Stomach (tissue), 9 donors: ENCODE measurements around the gene CDC7. TPM values are rescaled to one million over a fixed set of nuclear protein-coding genes. Genes with fewer than 3 reads are reported as not detected.
A peak's percentile ranks its signal among the peaks of the same experiment; 100 is the strongest.

ENCODE experiments used
- DNase-seq, 2 donors: peaks; one replicate each; pipeline versions ENCODE4 v3.0.0 to v3.0.0-alpha.2; 2013 to 2019
- H3K27ac ChIP-seq, 5 donors: fragments of 200-600 bp in 4 of 5; sonication (generic) in 4 of 5; one replicate each; pipeline ENCODE4 v1.5.1; 2013 to 2019; ENCODE audit warnings: mild to moderate bottlenecking in 1 of 5, moderate library complexity in 1 of 5
- H3K27me3 ChIP-seq, 3 donors: fragments of 200-600 bp; sonication (generic); one replicate each; pipeline ENCODE4 v1.5.1; 2017 to 2019; ENCODE audit warnings: mixed run types in 1 of 3
- H3K36me3 ChIP-seq, 4 donors: fragments of 200-600 bp; sonication (generic); 1 replicate in 3 of 4; 2 replicates in 1 of 4; pipeline ENCODE4 v1.5.1; 2016 to 2019
- H3K4me1 ChIP-seq, 4 donors: fragments of 200-600 bp; sonication (generic); one replicate each; pipeline ENCODE4 v1.5.1; 2016 to 2019
- H3K4me3 ChIP-seq, 4 donors: fragments of 200-600 bp; sonication (generic) in 3 of 4; one replicate each; pipeline ENCODE4 v1.5.1; 2016 to 2019; ENCODE audit warnings: mild to moderate bottlenecking in 1 of 4
- H3K9me3 ChIP-seq, 4 donors: fragments of 200-600 bp; sonication (generic); one replicate each; pipeline ENCODE4 v1.5.1; 2016 to 2019
- EP300 ChIP-seq: sonication (generic); formaldehyde crosslinking; IDR thresholded peaks from one replicate; pipeline ENCODE4 v1.6.1; 2017; ENCODE audit warnings: antibody characterized with exemption
- POLR2A ChIP-seq, 4 donors: fragments of 450-650 bp; IDR thresholded peaks; one replicate each; pipeline ENCODE4 v1.6.1; 2016; ENCODE audit warnings: antibody characterized with exemption in 4 of 4, control low read depth in 2 of 4, mild to moderate bottlenecking in 1 of 4, moderate library complexity in 1 of 4
- POLR2AphosphoS5 ChIP-seq, 3 donors: sonication (generic); formaldehyde crosslinking; IDR thresholded peaks; one replicate each; pipeline ENCODE4 v1.6.1; 2016; ENCODE audit warnings: antibody characterized with exemption in 3 of 3
- WGBS, 5 donors: extraction: QIAGEN DNeasy Blood & Tissue Kit in 3 of 5; methylation state at CpG; one replicate each; pipeline versions ENCODE4 v1.1.5 to v1.1.7; 2013 to 2018; 5-methylcytosine and 5-hydroxymethylcytosine counted together
- intact Hi-C: fragments of 100-400 bp; cut with DNase I; formaldehyde crosslinking; loops from one replicate; pipeline ENCODE4 v1.15.1; 2023; ENCODE audit warnings: low total_unique reads
- polyA plus RNA-seq, 3 donors: library from polyadenylated mRNA; stranded (reverse); fragments of 200-250 nt; gene quantifications; one replicate each; pipeline ENCODE4 v1.2.3, GENCODE V29; 2013
- total RNA-seq, 5 donors: library from RNA; depleted of rRNA; stranded (reverse); fragments of >200 nt; gene quantifications; one replicate each; pipeline versions ENCODE4 v1.1.0 to v1.2.3, GENCODE V29; 2014 to 2016
- TF ChIP-seq, protein P1 (sequence below), 7 experiments: fragments of 450-650 bp in 4 of 7; fragments of 200-600 bp in 3 of 7; sonication (generic) in 3 of 7; IDR thresholded peaks; one replicate each; pipeline ENCODE4 v1.5.1; 2016 to 2019; ENCODE audit warnings: antibody characterized with exemption in 7 of 7, control low read depth in 2 of 7, mild to moderate bottlenecking in 1 of 7
- donor health status: healthy with polysubstance abuse.
- donor health status: Bipolar disorder and iron deficiency.
- donor health status: healthy.

The CDC7 gene
- total and polyA plus RNA-seq, 8 donors: 1.3 to 6.6 (median 2.1) TPM; not detected in 1

GRCh38 chr1:91546876-91547275 lies 46.2 kb downstream of the CDC7 start:
- intact Hi-C loops: no loop called here
- TF ChIP-seq EP300 (no peak), POLR2AphosphoS5 (IDR thresholded peaks at IDR 0.05) (no peak), POLR2A (IDR thresholded peaks at IDR 0.05) (no peak)
- TF ChIP-seq, protein P1, sequence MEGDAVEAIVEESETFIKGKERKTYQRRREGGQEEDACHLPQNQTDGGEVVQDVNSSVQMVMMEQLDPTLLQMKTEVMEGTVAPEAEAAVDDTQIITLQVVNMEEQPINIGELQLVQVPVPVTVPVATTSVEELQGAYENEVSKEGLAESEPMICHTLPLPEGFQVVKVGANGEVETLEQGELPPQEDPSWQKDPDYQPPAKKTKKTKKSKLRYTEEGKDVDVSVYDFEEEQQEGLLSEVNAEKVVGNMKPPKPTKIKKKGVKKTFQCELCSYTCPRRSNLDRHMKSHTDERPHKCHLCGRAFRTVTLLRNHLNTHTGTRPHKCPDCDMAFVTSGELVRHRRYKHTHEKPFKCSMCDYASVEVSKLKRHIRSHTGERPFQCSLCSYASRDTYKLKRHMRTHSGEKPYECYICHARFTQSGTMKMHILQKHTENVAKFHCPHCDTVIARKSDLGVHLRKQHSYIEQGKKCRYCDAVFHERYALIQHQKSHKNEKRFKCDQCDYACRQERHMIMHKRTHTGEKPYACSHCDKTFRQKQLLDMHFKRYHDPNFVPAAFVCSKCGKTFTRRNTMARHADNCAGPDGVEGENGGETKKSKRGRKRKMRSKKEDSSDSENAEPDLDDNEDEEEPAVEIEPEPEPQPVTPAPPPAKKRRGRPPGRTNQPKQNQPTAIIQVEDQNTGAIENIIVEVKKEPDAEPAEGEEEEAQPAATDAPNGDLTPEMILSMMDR (IDR thresholded peaks at IDR 0.05): no peak
- Histone ChIP-seq H3K27ac (no peak overlapping the region), H3K9me3 (no peaks in the 10 kb centered on the region), H3K36me3 (no peaks in the 10 kb centered on the region), H3K27me3 (peaks cover 0 to 7% (median 0%) of the 10 kb centered on the region in 3 donors), H3K4me1 (no peaks in the 10 kb centered on the region), H3K4me3 (no peak overlapping the region)
- DNase-seq: no peak
- 73 to 91% (median 83%) methylated on average over 19 of the region's 19 CpGs for WGBS, 5 donors

DNA sequence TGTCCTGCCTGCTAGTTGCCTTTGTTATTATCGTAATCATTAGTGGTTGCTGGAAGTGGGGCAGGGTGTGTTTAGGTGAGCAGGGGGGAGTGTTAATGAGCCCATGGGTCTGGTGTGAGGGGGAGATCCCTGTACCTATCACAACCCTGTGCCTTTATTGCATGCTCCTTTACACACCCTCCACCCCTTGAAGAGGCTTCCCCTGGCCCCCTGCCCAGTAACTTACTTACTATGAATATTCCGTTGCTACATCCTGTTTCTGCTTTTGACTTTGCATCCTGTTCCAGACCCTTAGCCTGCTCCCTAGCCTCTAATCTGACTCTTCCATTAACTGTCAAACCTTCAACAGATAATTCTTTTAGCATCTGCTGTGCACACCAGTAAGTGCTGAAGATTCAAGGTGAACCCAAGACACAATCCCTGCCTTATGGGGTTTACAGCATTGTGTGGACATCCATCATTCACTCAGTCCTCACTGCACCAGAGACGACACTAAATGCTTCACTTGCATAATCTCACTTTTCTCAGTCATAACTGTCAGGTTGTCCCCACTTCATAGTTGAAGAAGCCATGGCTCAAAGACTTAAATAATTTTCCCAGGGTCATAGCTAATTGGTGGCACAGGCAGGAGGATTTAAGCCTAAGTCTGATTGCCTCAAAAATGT lies 47.9 kb downstream of the CDC7 start:
- no peak overlapping the region for H3K4me3 ChIP-seq
- no peak for DNase-seq
- no peaks in the 10 kb centered on the region for H3K36me3 ChIP-seq
- peaks cover 0 to 4% (median 0%) of the 10 kb centered on the region in 4 donors for H3K4me1 ChIP-seq
- 63 to 72% (median 66%) methylated on average over 3 of the region's 3 CpGs for WGBS, 5 donors
- no peak for TF ChIP-seq POLR2AphosphoS5 (IDR thresholded peaks at IDR 0.05)
- TF ChIP-seq POLR2A (IDR thresholded peaks at IDR 0.05): no peak
- no peak for TF ChIP-seq EP300
- TF ChIP-seq, protein P1 (IDR thresholded peaks at IDR 0.05): no peak
- peaks cover 0 to 7% (median 0%) of the 10 kb centered on the region in 3 donors for H3K27me3 ChIP-seq
- H3K27ac ChIP-seq: peak overlapping the region in 1 of 5 donors; percentile 3
- H3K9me3 ChIP-seq: no peaks in the 10 kb centered on the region
- intact Hi-C loops: no loop called here

DNA sequence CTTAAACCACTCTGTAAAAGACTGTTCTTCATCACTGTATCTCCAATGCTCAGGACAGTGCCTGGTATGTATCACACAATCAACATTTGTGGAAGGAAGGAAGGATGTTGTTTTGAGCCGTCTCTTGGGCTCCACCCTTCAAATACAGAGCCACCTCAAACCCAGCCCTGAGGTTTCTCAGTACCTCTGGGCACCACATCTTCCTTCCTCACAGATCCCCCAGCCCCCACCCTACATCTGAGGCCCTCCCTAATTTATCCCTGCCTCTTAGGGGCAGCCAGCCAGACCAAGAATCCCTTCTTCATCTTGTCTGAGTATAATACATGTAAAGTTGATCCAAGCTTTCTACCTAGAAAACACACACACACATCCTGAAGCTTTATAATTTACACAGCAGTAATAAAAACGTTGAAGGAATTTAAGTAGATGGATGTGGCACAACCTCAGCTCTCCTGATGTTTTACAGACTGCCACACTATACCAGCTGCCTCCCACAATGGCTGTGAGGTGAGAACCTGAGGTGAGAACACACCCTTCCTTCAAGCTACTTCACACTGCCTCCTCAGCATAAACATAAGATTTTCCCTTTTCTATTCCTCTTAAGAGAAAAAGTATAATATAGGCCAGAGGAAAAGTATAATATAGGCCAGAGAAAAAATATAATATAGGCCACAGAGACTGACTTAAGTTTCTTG lies 48.5 kb downstream of the CDC7 start:
- H3K4me1 ChIP-seq: peaks cover 0 to 5% (median 0%) of the 10 kb centered on the region in 4 donors

GRCh38 chr1:91550961-91551360 lies 50.3 kb downstream of the CDC7 start:
- no peaks in the 10 kb centered on the region for H3K9me3 ChIP-seq
- no peak overlapping the region for H3K4me3 ChIP-seq
- DNase-seq: no peak
- no peaks in the 10 kb centered on the region for H3K36me3 ChIP-seq
- H3K4me1 ChIP-seq: peaks cover 0 to 13% (median 0%) of the 10 kb centered on the region in 4 donors
- no peak overlapping the region for H3K27ac ChIP-seq
- TF ChIP-seq POLR2AphosphoS5 (IDR thresholded peaks at IDR 0.05) (no peak), EP300 (no peak), POLR2A (IDR thresholded peaks at IDR 0.05) (no peak)
- TF ChIP-seq, protein P1 (IDR thresholded peaks at IDR 0.05): no peak
- H3K27me3 ChIP-seq: peaks cover 0 to 4% (median 0%) of the 10 kb centered on the region in 3 donors
- intact Hi-C loops: no loop called here
- 81 to 88% (median 84%) methylated on average over 2 of the region's 2 CpGs for WGBS, 5 donors

More for the DNA sequence above, 48.5 kb downstream of the CDC7 start:
- 18 to 33% (median 23%) methylated on average over 2 of the region's 2 CpGs for WGBS, 5 donors
- no peaks in the 10 kb centered on the region for H3K9me3 ChIP-seq
- DNase-seq: no peak
- H3K27ac ChIP-seq: no peak overlapping the region
- H3K36me3 ChIP-seq: no peaks in the 10 kb centered on the region
- H3K27me3 ChIP-seq: peaks cover 0 to 7% (median 0%) of the 10 kb centered on the region in 3 donors
- no peak overlapping the region for H3K4me3 ChIP-seq
- TF ChIP-seq POLR2A (IDR thresholded peaks at IDR 0.05) (no peak), EP300 (no peak), POLR2AphosphoS5 (IDR thresholded peaks at IDR 0.05) (no peak)
- TF ChIP-seq, protein P1 (IDR thresholded peaks at IDR 0.05): no peak
- intact Hi-C loops: no loop called here
